ENCODE results near the gene ELF4. TPM values are rescaled to one million over a fixed set of nuclear protein-coding genes. Genes with fewer than 3 reads are reported as not detected.

The ELF4 gene
- total and polyA plus RNA-seq, 9 of the 15 experiments (the other 6 are each of a cell fraction or from before 2014, with no cell fraction given): 5.9 to 55.8 (median 25.2) TPM

- TF ChIP-seq TRIM28 (IDR thresholded peaks at IDR 0.05): no peak
Measured at GRCh38 chrX:130048686-130049222, 61.5 kb downstream of the ELF4 start (continued).

- in situ Hi-C loops (cut with MboI): no loop called here
- Histone ChIP-seq H3K9me3 (replicated peaks; ENCODE audit: control insufficient read depth, insufficient read depth, low read depth, low read length) (no peaks in the 10 kb centered on the region), H2AFZ (ENCODE audit: low read depth, low read length) (no peak overlapping the region), H3K36me3 (ENCODE audit: control insufficient read depth, insufficient read depth, low read length) (peaks cover 79% of the 10 kb centered on the region), H3K27me3 (ENCODE audit: control insufficient read depth in 2 of 2, insufficient read depth in 2 of 2, low read length in 2 of 2) (no peaks in the 10 kb centered on the region), H3K4me3 (no peak overlapping the region), H3K27ac (ENCODE audit: extremely low read depth, low read depth, low read length) (no peak overlapping the region), H3K4me2 (ENCODE audit: insufficient read depth, low read length) (no peak overlapping the region), H3K79me2 (ENCODE audit: control insufficient read depth, insufficient read depth, low read length) (no peaks in the 10 kb centered on the region), H3K4me1 (replicated peaks in 1 of 2; ENCODE audit: control insufficient read depth in 2 of 2, insufficient read depth in 2 of 2, low read length in 2 of 2) (no peaks in the 10 kb centered on the region), H4K20me1 (replicated peaks; ENCODE audit: control insufficient read depth, insufficient read depth, low read length) (no peaks in the 10 kb centered on the region), H3K9ac (ENCODE audit: insufficient read depth in 1 of 2, low read depth in 2 of 2, low read length in 2 of 2) (no peak overlapping the region), H3K9me1 (ENCODE audit: control insufficient read depth, insufficient read depth, low read length) (no peaks in the 10 kb centered on the region)
- BruUV-seq (replicated peaks): no TSS peak
- no peak for ATAC-seq
- FAIRE-seq: no peak
- ChIA-PET POLR2A (interaction anchor here (0.6 kb wide), 1 partner anchor 126 kb away, joined by 3 read pairs; no protein-coding TSS in a partner anchor), CTCF (ENCODE audit: low intra/inter-chr PET ratio) (no interaction called here)
- 98% methylated on average over 4 of the region's 5 CpGs for WGBS (ENCODE audit: insufficient coverage, low coverage, missing lambda C conversion rate)
- no peak for DNase-seq (ENCODE audit: extremely low read depth in 1 of 4, low spot score in 3 of 4)
- intact Hi-C loops (cut with micrococcal nuclease): no loop called here
- TF ChIP-seq ZNF197 (CRISPR knock-in tag; IDR thresholded peaks at IDR 0.05; ENCODE audit: low read depth) (no peak), ZNF449 (CRISPR knock-in tag; IDR thresholded peaks at IDR 0.05) (no peak), ILK (tag; IDR thresholded peaks at IDR 0.05; ENCODE audit: borderline replicate concordance, low read depth) (no peak), THAP7 (CRISPR knock-in tag; IDR thresholded peaks at IDR 0.05) (no peak), CHD7 (IDR thresholded peaks at IDR 0.05; ENCODE audit: low read depth, low read length) (no peak), MTF1 (CRISPR knock-in tag; IDR thresholded peaks at IDR 0.05; ENCODE audit: borderline replicate concordance) (no peak)
Measured at GRCh38 chrX:130047416-130047815, 62.9 kb downstream of the ELF4 start.

Measured in K562 (cell line).